ENCODE results near the gene GOSR1.

GOSR1 gene

DNA sequence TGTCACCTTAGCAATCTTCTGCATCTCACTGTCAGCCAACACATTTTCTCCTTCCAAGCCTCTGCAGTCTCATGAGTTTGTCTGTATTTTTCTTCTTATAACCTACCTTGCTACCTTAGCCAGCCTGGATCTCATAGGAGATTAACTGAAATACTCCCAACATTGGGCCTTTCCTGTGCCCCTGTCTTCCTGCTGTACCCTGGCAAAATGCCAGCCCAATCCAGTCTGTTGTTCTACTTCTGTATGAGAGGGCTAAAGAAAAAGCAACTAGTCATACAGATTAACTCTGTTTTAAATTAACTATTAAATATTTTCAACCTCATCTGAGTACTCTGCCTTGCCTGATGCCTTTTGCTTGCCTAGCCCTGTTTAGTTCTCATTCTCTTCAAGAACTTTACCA, 18.4 kb downstream of the GOSR1 start:
- Histone ChIP-seq H3K4me3 (replicated peaks; ENCODE audit: insufficient read depth, low read length) (no peak overlapping the region), H3K27ac (replicated peaks) (no peak overlapping the region), H3K27me3 (ENCODE audit: insufficient read depth, poor library complexity, severe bottlenecking) (no peaks in the 10 kb centered on the region)
- no peak for DNase-seq (ENCODE audit: low read depth in 1 of 2, low spot score in 1 of 2)
- TF ChIP-seq, protein P1, sequence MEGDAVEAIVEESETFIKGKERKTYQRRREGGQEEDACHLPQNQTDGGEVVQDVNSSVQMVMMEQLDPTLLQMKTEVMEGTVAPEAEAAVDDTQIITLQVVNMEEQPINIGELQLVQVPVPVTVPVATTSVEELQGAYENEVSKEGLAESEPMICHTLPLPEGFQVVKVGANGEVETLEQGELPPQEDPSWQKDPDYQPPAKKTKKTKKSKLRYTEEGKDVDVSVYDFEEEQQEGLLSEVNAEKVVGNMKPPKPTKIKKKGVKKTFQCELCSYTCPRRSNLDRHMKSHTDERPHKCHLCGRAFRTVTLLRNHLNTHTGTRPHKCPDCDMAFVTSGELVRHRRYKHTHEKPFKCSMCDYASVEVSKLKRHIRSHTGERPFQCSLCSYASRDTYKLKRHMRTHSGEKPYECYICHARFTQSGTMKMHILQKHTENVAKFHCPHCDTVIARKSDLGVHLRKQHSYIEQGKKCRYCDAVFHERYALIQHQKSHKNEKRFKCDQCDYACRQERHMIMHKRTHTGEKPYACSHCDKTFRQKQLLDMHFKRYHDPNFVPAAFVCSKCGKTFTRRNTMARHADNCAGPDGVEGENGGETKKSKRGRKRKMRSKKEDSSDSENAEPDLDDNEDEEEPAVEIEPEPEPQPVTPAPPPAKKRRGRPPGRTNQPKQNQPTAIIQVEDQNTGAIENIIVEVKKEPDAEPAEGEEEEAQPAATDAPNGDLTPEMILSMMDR (IDR thresholded peaks at IDR 0.05; ENCODE audit: insufficient read depth, low read length) = no peak
- TF ChIP-seq, protein P2, sequence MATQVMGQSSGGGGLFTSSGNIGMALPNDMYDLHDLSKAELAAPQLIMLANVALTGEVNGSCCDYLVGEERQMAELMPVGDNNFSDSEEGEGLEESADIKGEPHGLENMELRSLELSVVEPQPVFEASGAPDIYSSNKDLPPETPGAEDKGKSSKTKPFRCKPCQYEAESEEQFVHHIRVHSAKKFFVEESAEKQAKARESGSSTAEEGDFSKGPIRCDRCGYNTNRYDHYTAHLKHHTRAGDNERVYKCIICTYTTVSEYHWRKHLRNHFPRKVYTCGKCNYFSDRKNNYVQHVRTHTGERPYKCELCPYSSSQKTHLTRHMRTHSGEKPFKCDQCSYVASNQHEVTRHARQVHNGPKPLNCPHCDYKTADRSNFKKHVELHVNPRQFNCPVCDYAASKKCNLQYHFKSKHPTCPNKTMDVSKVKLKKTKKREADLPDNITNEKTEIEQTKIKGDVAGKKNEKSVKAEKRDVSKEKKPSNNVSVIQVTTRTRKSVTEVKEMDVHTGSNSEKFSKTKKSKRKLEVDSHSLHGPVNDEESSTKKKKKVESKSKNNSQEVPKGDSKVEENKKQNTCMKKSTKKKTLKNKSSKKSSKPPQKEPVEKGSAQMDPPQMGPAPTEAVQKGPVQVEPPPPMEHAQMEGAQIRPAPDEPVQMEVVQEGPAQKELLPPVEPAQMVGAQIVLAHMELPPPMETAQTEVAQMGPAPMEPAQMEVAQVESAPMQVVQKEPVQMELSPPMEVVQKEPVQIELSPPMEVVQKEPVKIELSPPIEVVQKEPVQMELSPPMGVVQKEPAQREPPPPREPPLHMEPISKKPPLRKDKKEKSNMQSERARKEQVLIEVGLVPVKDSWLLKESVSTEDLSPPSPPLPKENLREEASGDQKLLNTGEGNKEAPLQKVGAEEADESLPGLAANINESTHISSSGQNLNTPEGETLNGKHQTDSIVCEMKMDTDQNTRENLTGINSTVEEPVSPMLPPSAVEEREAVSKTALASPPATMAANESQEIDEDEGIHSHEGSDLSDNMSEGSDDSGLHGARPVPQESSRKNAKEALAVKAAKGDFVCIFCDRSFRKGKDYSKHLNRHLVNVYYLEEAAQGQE (IDR thresholded peaks at IDR 0.05; ENCODE audit: insufficient replicate concordance, low read depth) = no peak
- TF ChIP-seq GABPA (IDR thresholded peaks at IDR 0.05; ENCODE audit: low read depth) = no peak
- no peak for TF ChIP-seq SPI1 (IDR thresholded peaks at IDR 0.05; ENCODE audit: borderline replicate concordance, low read depth)
- no peak for TF ChIP-seq POLR2AphosphoS5 (IDR thresholded peaks at IDR 0.05; ENCODE audit: low read depth)

DNA sequence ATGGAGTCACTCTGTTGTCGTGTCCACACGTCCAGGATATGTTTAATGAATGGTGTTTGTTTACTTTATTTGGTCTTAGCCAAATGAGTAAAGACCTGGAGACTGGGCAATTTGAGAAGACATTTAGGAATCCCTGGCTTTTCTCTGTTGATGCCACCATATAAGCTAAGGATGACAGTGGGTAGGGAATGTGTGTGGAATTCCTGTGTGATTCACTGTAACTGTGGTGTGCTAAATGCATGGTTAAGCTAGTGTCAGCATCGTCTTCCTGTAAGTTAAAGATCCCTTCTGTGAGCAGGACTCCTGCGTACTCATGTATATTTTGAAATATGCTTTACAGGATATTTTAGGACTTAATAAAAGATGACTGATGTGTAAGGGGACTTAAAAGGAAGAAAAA, 26.4 kb downstream of the GOSR1 start:
- Histone ChIP-seq H3K4me3 (replicated peaks; ENCODE audit: insufficient read depth, low read length) (no peak overlapping the region), H3K27me3 (ENCODE audit: insufficient read depth, poor library complexity, severe bottlenecking) (no peaks in the 10 kb centered on the region), H3K27ac (replicated peaks) (no peak overlapping the region)
- no peak for DNase-seq (ENCODE audit: low read depth in 1 of 2, low spot score in 1 of 2)
- TF ChIP-seq POLR2AphosphoS5 (IDR thresholded peaks at IDR 0.05; ENCODE audit: low read depth) (no peak), GABPA (IDR thresholded peaks at IDR 0.05; ENCODE audit: low read depth) (no peak), SPI1 (IDR thresholded peaks at IDR 0.05; ENCODE audit: borderline replicate concordance, low read depth) (no peak)
- TF ChIP-seq, protein P1 (IDR thresholded peaks at IDR 0.05; ENCODE audit: insufficient read depth, low read length) = no peak
- TF ChIP-seq, protein P2 (IDR thresholded peaks at IDR 0.05; ENCODE audit: insufficient replicate concordance, low read depth) = no peak

DNA sequence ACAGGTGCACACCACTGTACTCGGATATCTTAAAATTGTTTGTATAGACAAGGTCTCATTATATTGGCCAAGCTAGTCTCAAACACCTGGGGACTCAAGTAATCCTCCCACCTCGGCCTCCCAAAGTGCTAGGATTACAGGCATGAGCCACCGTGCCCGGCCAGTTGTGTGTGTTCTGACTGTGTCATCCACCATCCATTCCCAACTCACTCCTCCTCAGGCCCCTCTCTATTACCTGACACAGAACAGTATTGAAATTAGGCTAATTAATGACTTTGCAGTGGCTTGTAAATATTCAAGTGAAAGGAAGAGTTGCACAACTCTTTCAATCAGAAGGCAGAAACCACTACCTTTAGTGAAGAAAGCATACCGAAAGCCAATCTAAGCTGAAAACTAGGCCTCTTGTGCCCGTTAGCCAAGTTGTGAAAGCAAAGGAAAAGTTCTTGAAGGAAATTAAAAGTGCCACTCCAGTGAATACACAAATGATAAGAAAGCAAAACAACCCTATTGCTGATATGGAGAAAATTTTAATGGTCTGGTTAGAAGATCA, 28.7 kb downstream of the GOSR1 start:
- Histone ChIP-seq H3K27me3 (ENCODE audit: insufficient read depth, poor library complexity, severe bottlenecking) (no peaks in the 10 kb centered on the region), H3K27ac (replicated peaks) (peak overlapping the region; percentile 49), H3K4me3 (replicated peaks; ENCODE audit: insufficient read depth, low read length) (no peak overlapping the region)
- TF ChIP-seq, protein P2 (IDR thresholded peaks at IDR 0.05; ENCODE audit: insufficient replicate concordance, low read depth) = no peak
- TF ChIP-seq POLR2AphosphoS5 (IDR thresholded peaks at IDR 0.05; ENCODE audit: low read depth) = no peak
- DNase-seq (ENCODE audit: low read depth in 1 of 2, low spot score in 1 of 2) = peak in 1 of 2 experiments; percentile 15
